OCI-LY3 (cell line): ENCODE data around the gene GID8.

Experiments
- H2AFZ ChIP-seq: fragments of 200-600, 300-600 bp; shearing (Covaris generic); 2 replicates; pipeline ENCODE4 v1.6.0; 2014; ENCODE audit warnings: antibody characterized with exemption, low read depth, low read length
- H3K27ac ChIP-seq: fragments of 200-600, 300-600 bp; sonication (generic); 2 replicates; pipeline ENCODE4 v1.5.1; 2014; ENCODE audit warnings: mild to moderate bottlenecking, low read length, moderate library complexity, mixed read lengths
- H3K27me3 ChIP-seq: fragments of 200-600, 300-600 bp; sonication (generic); 2 replicates; pipeline ENCODE4 v1.6.1; 2014; ENCODE audit warnings: low read depth, low read length, mixed read lengths
- H3K36me3 ChIP-seq: fragments of 200-600, 300-600 bp; sonication (generic); replicated peaks from 2 replicates; pipeline ENCODE3; 2014; ENCODE audit warnings: low read depth, low read length, mixed read lengths
- H3K4me1 ChIP-seq: fragments of 300-600, 200-600 bp; sonication (generic); 2 replicates; pipeline ENCODE4 v1.6.1; 2014; ENCODE audit warnings: low read length, mixed read lengths
- H3K4me2 ChIP-seq: fragments of 200-600, 300-600 bp; sonication (generic); 2 replicates; pipeline ENCODE4 v1.6.1; 2014; ENCODE audit warnings: low read length, mixed read lengths
- H3K4me3 ChIP-seq: fragments of 300-600, 200-600 bp; sonication (generic); 2 replicates; pipeline ENCODE4 v1.5.1; 2014; ENCODE audit warnings: antibody characterized with exemption, mild to moderate bottlenecking, low read length, moderate library complexity
- H3K79me2 ChIP-seq: fragments of 300-600, 200-600 bp; shearing (Covaris generic); 2 replicates; pipeline ENCODE4 v1.6.1; 2014; ENCODE audit warnings: mild to moderate bottlenecking, low read length, mixed read lengths
- H3K9ac ChIP-seq: fragments of 300-600, 200-600 bp; shearing (Covaris generic); 2 replicates; pipeline ENCODE4 v1.6.0; 2014; ENCODE audit warnings: mild to moderate bottlenecking, low read length, moderate library complexity
- H3K9me3 ChIP-seq: fragments of 200-600, 300-600 bp; shearing (Covaris generic); 2 replicates; pipeline ENCODE4 v1.6.1; 2014; ENCODE audit warnings: low read length, mixed read lengths; ENCODE audit not compliant: insufficient read depth
- H4K20me1 ChIP-seq: fragments of 200-600, 300-600 bp; sonication (generic); 2 replicates; pipeline ENCODE4 v1.6.1; 2016; ENCODE audit warnings: low read length, mixed read lengths; ENCODE audit not compliant: insufficient read depth
- EZH2phosphoT487 ChIP-seq: fragments of 200-600 bp; shearing (Covaris generic); IDR thresholded peaks from 2 replicates; pipeline ENCODE4 v1.6.1; 2018; ENCODE audit warnings: antibody characterized with exemption, mixed run types, low read depth
- TF ChIP-seq, protein P1 (sequence below): fragments of 200-600, 300-600 bp; sonication (generic); IDR thresholded peaks from 2 replicates; pipeline ENCODE4 v1.5.1; 2014; ENCODE audit warnings: antibody characterized with exemption, low read length, low read depth

GID8 gene

DNA sequence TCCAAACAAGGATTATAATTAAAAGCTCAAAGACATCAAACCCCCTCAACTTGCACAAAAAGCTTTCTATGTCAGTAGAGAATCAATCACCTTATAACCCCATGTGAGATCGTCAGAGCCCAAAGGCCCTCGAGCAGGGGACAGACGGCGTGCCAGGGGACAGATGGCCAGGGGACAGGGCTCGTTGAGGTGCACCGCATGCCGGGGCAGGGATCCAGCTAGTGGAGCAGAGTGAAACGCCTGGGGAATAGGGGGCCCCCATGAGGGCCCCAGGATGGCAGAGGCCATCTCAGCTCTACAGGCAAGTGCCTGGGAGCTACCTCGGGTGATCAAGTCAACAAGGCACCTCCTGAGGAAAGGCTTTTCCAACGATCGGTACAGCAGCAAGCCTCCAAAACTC, 40.3 kb upstream of the GID8 start:
- Histone ChIP-seq H2AFZ (no peak overlapping the region), H3K27me3 (no peaks in the 10 kb centered on the region), H3K4me2 (no peak overlapping the region), H3K36me3 (peaks cover 49% of the 10 kb centered on the region), H3K27ac (no peak overlapping the region), H3K79me2 (peaks cover 14% of the 10 kb centered on the region), H3K9ac (no peak overlapping the region), H3K9me3 (no peaks in the 10 kb centered on the region), H3K4me3 (no peak overlapping the region), H3K4me1 (peaks cover 33% of the 10 kb centered on the region), H4K20me1 (no peaks in the 10 kb centered on the region)
- TF ChIP-seq EZH2phosphoT487 = no peak
- TF ChIP-seq, protein P1, sequence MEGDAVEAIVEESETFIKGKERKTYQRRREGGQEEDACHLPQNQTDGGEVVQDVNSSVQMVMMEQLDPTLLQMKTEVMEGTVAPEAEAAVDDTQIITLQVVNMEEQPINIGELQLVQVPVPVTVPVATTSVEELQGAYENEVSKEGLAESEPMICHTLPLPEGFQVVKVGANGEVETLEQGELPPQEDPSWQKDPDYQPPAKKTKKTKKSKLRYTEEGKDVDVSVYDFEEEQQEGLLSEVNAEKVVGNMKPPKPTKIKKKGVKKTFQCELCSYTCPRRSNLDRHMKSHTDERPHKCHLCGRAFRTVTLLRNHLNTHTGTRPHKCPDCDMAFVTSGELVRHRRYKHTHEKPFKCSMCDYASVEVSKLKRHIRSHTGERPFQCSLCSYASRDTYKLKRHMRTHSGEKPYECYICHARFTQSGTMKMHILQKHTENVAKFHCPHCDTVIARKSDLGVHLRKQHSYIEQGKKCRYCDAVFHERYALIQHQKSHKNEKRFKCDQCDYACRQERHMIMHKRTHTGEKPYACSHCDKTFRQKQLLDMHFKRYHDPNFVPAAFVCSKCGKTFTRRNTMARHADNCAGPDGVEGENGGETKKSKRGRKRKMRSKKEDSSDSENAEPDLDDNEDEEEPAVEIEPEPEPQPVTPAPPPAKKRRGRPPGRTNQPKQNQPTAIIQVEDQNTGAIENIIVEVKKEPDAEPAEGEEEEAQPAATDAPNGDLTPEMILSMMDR = no peak

DNA sequence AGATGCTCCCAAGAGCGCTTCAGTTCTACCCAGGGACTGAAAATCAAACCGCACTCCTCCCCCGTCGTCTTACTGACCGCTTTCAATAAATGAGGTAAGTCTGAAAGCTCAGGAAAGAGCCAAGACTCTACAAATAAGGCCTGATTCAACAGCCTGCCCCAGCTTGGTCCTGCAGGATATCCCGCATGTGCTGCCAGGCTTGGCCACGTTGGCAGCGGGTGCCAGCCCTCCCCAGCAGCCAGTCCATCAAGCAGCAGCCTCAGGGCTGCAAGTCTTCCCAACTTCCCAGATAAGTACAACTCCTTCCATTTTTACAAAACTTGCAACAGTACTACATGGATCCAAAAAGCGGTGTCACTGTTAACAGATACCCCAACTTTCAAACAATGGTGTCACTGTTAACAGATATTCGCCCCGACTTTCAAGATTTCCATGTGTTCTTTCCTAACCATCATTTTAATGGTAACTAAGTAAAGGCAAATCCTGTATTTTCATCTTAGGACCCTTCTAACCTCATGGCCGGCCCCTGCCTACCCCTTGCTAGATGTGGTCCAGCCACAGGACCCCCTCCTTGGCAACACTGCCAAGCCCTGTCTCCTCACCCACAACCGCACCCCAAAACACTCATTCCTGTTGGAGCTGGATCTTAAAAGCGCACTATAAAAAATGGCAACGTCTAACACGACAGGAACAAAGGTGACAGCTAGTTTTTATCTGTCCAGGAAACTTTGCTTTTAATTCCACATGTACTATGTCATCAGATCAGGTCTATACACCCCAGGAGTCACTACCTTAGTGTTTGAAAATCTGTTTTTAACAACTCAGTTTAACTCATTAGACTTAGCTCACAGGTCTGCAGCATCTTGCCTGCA, 39.6 kb upstream of the GID8 start:
- H3K4me2 ChIP-seq = peak overlapping the region; percentile 84
- no peak overlapping the region for H2AFZ ChIP-seq
- H3K9me3 ChIP-seq = no peaks in the 10 kb centered on the region
- H3K36me3 ChIP-seq = peaks cover 49% of the 10 kb centered on the region
- H3K79me2 ChIP-seq = peaks cover 14% of the 10 kb centered on the region
- no peaks in the 10 kb centered on the region for H4K20me1 ChIP-seq
- TF ChIP-seq, protein P1 = no peak
- TF ChIP-seq EZH2phosphoT487 = no peak
- peak overlapping the region; percentile 78 for H3K27ac ChIP-seq
- H3K4me3 ChIP-seq = peak overlapping the region; percentile 64
- peaks cover 33% of the 10 kb centered on the region for H3K4me1 ChIP-seq
- peak overlapping the region; percentile 19; the same call in 1 of the 2 replicates for H3K9ac ChIP-seq
- no peaks in the 10 kb centered on the region for H3K27me3 ChIP-seq

DNA sequence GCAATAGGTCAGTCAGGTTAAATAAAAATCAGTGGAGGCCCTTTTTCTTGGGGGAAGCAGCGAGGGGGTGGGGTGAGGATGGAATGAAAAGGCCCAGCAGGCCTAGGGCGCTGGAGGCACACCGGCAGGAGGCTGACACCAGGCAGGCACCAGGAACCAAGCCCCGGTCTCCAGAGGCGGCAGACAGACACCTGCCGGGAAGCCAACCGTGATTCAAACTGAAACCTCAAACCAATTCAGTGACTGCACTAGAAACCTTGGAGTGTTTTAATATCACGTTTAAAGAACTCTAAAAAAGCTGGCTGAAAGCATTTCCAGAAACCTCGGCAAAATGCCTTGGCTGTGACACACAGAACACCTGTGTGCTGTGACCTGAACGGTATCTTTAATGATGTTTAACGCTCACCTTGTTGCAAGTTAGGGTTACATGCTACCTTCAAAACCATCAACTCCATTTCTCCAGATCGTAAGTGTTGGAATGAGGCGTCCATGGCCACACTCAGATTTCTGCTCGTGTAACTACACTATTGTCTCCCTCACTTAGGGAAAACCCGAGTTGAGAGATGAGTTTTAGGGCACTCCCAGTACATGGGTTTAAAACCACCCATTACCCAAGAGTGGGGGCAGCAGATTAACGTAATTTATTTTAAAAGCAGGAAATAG, 38.8 kb upstream of the GID8 start:
- TF ChIP-seq EZH2phosphoT487 = no peak
- TF ChIP-seq, protein P1 = no peak
- Histone ChIP-seq H3K79me2 (peaks cover 14% of the 10 kb centered on the region), H3K4me2 (peak overlapping the region; percentile 84), H3K27me3 (no peaks in the 10 kb centered on the region), H2AFZ (no peak overlapping the region), H3K4me3 (peak overlapping the region; percentile 64), H3K9ac (peak overlapping the region; percentile 40), H3K36me3 (peaks cover 48% of the 10 kb centered on the region), H3K4me1 (peaks cover 33% of the 10 kb centered on the region), H3K27ac (peak overlapping the region; percentile 78), H3K9me3 (no peaks in the 10 kb centered on the region), H4K20me1 (no peaks in the 10 kb centered on the region)

DNA sequence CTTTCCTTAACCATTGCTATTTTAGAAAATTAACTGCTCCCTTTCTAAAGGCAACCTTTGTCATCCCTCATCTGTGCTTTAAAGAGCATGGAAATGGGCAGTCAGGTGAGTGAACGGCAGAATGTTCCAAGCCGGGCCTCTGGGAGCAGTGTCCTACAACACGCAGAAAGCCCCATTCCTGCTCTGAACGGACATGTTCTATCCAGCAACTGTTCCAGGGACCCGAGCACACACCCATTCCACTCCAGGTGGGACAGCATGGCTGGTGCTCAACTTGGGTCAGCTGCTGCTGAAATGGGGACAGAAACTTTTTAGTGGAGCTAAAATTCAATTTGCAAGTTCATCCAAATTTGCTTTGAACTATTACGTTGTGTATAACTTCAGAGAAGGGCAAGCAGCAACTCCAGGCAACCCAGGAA, 38.3 kb upstream of the GID8 start:
- Histone ChIP-seq H3K9me3 (no peaks in the 10 kb centered on the region), H3K27ac (peak overlapping the region; percentile 78), H3K79me2 (peaks cover 14% of the 10 kb centered on the region), H3K4me2 (peak overlapping the region; percentile 84), H2AFZ (no peak overlapping the region), H3K9ac (peak overlapping the region; percentile 40), H4K20me1 (no peaks in the 10 kb centered on the region), H3K4me1 (peaks cover 33% of the 10 kb centered on the region), H3K4me3 (peak overlapping the region; percentile 64), H3K27me3 (no peaks in the 10 kb centered on the region), H3K36me3 (peaks cover 47% of the 10 kb centered on the region)
- TF ChIP-seq, protein P1 = no peak
- no peak for TF ChIP-seq EZH2phosphoT487
